HL-60 (cell line): ENCODE results near the gene HOXC12.

Experiments
- DNase-seq, 2 experiments: peaks; one replicate each; pipeline ENCODE4 v3.0.0-alpha.2; 2010 to 2020; ENCODE audit warnings: low read depth in 1 of 2, low spot score in 1 of 2
- H3K27ac ChIP-seq: fragments of 250-450 bp; sonication (Bioruptor Pico); replicated peaks from 2 replicates; pipeline ENCODE4 v1.5.1; 2020; ENCODE audit warnings: mild to moderate bottlenecking, moderate library complexity
- H3K27me3 ChIP-seq: fragments of 250-450 bp; sonication (Bioruptor Pico); 2 replicates; pipeline ENCODE4 v1.5.1; 2021; ENCODE audit warnings: mild to moderate bottlenecking, moderate library complexity; ENCODE audit not compliant: insufficient read depth, poor library complexity, severe bottlenecking
- H3K4me3 ChIP-seq: replicated peaks from 2 replicates; pipeline ENCODE4 v1.5.1; 2011; ENCODE audit warnings: mild to moderate bottlenecking, control low read depth, low read length; ENCODE audit not compliant: insufficient read depth
- GABPA ChIP-seq: IDR thresholded peaks from 2 replicates; pipeline ENCODE4 v1.6.1; 2012; ENCODE audit warnings: low read depth
- POLR2AphosphoS5 ChIP-seq: IDR thresholded peaks from 2 replicates; pipeline ENCODE4 v1.6.1; 2012; ENCODE audit warnings: low read depth
- SPI1 ChIP-seq: IDR thresholded peaks from 2 replicates; pipeline ENCODE4 v1.6.1; 2012; ENCODE audit warnings: low read depth, mild to moderate bottlenecking, borderline replicate concordance
- TF ChIP-seq, protein P1 (sequence below): IDR thresholded peaks from 2 replicates; pipeline ENCODE4 v1.6.1; 2012; ENCODE audit warnings: low read depth; ENCODE audit not compliant: insufficient replicate concordance
- TF ChIP-seq, protein P2 (sequence below): IDR thresholded peaks from one replicate; pipeline ENCODE4 v1.5.1; 2011; ENCODE audit warnings: low read length, control low read depth, inconsistent platforms; ENCODE audit not compliant: insufficient read depth

Gene HOXC12

DNA sequence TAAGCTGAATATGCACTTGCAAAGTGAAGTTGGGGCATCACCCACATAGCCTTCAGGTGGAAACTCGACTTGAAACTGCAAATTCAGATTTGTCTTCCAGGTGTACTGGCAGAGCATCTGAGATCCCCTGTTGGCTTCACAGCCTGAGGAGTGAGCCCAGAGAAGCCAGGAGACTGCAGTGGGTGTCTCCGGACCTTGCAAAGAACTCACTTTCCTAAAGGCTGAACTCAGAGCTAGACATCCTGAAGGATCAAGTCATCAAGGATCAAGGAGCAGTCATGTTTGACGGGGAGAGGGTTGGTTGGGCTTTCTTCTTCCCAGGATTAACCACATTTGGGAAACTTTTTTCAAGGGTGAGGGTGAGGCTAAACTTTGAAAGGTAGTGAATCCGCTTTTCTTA, 25.2 kb upstream of the HOXC12 start:
- TF ChIP-seq, protein P1, sequence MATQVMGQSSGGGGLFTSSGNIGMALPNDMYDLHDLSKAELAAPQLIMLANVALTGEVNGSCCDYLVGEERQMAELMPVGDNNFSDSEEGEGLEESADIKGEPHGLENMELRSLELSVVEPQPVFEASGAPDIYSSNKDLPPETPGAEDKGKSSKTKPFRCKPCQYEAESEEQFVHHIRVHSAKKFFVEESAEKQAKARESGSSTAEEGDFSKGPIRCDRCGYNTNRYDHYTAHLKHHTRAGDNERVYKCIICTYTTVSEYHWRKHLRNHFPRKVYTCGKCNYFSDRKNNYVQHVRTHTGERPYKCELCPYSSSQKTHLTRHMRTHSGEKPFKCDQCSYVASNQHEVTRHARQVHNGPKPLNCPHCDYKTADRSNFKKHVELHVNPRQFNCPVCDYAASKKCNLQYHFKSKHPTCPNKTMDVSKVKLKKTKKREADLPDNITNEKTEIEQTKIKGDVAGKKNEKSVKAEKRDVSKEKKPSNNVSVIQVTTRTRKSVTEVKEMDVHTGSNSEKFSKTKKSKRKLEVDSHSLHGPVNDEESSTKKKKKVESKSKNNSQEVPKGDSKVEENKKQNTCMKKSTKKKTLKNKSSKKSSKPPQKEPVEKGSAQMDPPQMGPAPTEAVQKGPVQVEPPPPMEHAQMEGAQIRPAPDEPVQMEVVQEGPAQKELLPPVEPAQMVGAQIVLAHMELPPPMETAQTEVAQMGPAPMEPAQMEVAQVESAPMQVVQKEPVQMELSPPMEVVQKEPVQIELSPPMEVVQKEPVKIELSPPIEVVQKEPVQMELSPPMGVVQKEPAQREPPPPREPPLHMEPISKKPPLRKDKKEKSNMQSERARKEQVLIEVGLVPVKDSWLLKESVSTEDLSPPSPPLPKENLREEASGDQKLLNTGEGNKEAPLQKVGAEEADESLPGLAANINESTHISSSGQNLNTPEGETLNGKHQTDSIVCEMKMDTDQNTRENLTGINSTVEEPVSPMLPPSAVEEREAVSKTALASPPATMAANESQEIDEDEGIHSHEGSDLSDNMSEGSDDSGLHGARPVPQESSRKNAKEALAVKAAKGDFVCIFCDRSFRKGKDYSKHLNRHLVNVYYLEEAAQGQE: no peak
- TF ChIP-seq, protein P2, sequence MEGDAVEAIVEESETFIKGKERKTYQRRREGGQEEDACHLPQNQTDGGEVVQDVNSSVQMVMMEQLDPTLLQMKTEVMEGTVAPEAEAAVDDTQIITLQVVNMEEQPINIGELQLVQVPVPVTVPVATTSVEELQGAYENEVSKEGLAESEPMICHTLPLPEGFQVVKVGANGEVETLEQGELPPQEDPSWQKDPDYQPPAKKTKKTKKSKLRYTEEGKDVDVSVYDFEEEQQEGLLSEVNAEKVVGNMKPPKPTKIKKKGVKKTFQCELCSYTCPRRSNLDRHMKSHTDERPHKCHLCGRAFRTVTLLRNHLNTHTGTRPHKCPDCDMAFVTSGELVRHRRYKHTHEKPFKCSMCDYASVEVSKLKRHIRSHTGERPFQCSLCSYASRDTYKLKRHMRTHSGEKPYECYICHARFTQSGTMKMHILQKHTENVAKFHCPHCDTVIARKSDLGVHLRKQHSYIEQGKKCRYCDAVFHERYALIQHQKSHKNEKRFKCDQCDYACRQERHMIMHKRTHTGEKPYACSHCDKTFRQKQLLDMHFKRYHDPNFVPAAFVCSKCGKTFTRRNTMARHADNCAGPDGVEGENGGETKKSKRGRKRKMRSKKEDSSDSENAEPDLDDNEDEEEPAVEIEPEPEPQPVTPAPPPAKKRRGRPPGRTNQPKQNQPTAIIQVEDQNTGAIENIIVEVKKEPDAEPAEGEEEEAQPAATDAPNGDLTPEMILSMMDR: no peak
- TF ChIP-seq SPI1 (no peak), GABPA (no peak), POLR2AphosphoS5 (no peak)
- peaks cover 91% of the 10 kb centered on the region for H3K27me3 ChIP-seq
- H3K4me3 ChIP-seq: no peak overlapping the region
- no peak overlapping the region for H3K27ac ChIP-seq
- no peak for DNase-seq

DNA sequence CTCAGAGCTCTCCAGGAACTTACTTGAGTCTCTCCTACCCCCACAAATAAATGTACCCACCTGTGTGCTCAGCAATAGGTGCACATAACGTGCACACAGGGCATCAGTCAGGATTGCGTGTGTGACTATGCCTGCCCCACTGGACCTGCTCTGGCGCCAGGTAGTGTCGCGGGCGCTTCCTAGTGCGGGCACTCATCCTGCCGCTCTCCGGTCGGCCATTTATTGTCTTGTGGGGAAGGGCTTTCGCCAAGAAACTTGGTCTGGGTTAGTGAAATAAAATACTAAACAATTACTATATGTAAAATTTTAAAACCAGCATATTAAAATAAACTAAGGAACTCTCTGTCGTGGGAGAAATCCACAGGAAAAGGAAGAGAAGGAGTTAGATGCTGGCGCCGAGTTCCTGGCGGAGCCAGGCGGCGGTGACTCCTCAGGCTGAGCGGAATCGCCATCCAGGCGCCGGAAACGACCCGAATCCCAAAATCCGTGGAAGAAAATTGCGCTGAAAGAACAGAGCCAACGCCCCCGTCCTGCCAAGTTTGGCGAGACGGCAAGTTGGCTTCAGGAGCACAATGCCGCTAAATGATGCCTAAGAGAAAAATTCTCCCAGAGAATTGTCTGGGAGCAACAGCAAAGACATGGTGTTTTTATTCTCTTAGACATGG, 24.0 kb upstream of the HOXC12 start:
- Histone ChIP-seq H3K27ac (no peak overlapping the region), H3K27me3 (peaks cover 91% of the 10 kb centered on the region)
- no peak for DNase-seq

DNA sequence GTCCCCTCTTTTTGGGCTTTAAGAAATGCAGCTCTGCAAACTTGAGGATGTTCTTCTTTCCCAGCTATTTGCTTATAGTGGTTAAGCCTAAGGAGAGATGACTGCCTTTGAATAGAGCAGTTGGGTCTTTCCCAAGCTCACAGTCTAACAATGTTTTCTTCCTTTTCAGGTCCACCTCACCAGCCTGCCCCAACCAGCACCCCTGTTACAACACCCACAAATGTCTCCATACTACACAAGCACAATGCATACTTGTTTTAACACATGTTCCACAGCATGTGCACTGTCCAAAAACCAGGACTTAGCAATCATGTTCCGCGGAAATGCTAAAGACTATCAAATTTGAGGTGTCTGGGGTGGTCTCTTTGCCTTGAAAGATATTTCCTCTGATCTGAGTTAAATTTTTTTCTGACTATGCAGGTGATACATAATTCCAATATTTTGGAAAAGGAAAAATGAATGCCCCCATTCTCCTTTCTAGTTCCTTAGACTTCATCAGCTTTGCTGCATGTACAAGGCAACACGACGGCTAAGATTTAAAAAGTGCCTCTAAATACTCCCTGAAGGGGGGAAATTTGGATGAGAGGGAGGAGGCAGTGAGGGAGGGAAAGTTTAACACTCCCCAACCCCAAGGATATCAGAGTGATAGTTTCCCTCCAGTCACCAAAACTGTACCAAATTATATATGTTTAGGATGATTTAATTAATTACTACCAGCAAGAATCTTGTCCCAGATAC, 22.7 kb upstream of the HOXC12 start:
- no peak overlapping the region for H3K27ac ChIP-seq
- H3K4me3 ChIP-seq: no peak overlapping the region
- TF ChIP-seq, protein P2: no peak
- TF ChIP-seq SPI1 (no peak), POLR2AphosphoS5 (no peak)
- TF ChIP-seq, protein P1: no peak
- DNase-seq: no peak
- H3K27me3 ChIP-seq: peaks cover 91% of the 10 kb centered on the region

More for the DNA sequence above, 24.0 kb upstream of the HOXC12 start:
- no peak overlapping the region for H3K4me3 ChIP-seq
- TF ChIP-seq POLR2AphosphoS5 (no peak), SPI1 (no peak), GABPA (no peak)
- TF ChIP-seq, protein P2: no peak
- TF ChIP-seq, protein P1: no peak
